Spleen (tissue), 11 donors: ENCODE measurements around the gene PLA2G2D. TPM values are rescaled to one million over a fixed set of nuclear protein-coding genes. Genes with fewer than 3 reads are reported as not detected.

Source experiments
- DNase-seq: peaks from one replicate; pipeline ENCODE4 v3.0.0-alpha.2; 2020
- H3K27ac ChIP-seq, 8 donors: fragments of 200-600 bp; sonication (generic) in 7 of 8; 1 replicate in 4 of 8; 2 replicates in 4 of 8; pipeline versions ENCODE4 v1.5.0 to v1.8.0; 2016 to 2021; ENCODE audit warnings: inconsistent platforms in 4 of 8, mild to moderate bottlenecking in 4 of 8, moderate library complexity in 1 of 8
- H3K27me3 ChIP-seq, 7 donors: fragments of 200-600 bp; sonication (generic) in 6 of 7; replicated peaks in 1 of 7; 1 replicate in 4 of 7; 2 replicates in 3 of 7; pipeline versions ENCODE4 v1.5.0 to v1.8.0; 2016 to 2021; ENCODE audit warnings: inconsistent platforms in 3 of 7, mild to moderate bottlenecking in 1 of 7
- H3K36me3 ChIP-seq, 6 donors: fragments of 200-600 bp; sonication (generic) in 5 of 6; 1 replicate in 4 of 6; 2 replicates in 2 of 6; pipeline versions ENCODE4 v1.5.0 to v1.8.0; 2016 to 2021; ENCODE audit warnings: inconsistent platforms in 2 of 6
- H3K4me1 ChIP-seq, 6 donors: fragments of 200-600 bp; sonication (generic) in 5 of 6; 1 replicate in 3 of 6; 2 replicates in 3 of 6; pipeline versions ENCODE4 v1.5.0 to v1.8.0; 2016 to 2021; ENCODE audit warnings: inconsistent platforms in 3 of 6
- H3K4me3 ChIP-seq, 8 donors: fragments of 200-600 bp; sonication (generic) in 7 of 8; 1 replicate in 4 of 8; 2 replicates in 4 of 8; pipeline versions ENCODE4 v1.5.0 to v1.8.0; 2016 to 2021; ENCODE audit warnings: inconsistent platforms in 4 of 8, mild to moderate bottlenecking in 4 of 8, moderate library complexity in 2 of 8
- H3K9me3 ChIP-seq, 8 donors: fragments of 200-600 bp; sonication (generic) in 7 of 8; 1 replicate in 4 of 8; 2 replicates in 4 of 8; pipeline versions ENCODE4 v1.5.0 to v1.8.0; 2016 to 2021; ENCODE audit warnings: inconsistent platforms in 4 of 8
- CTCF ChIP-seq, 11 experiments: fragments of 200-600 bp in 7 of 11; fragments of 450-650 bp in 4 of 11; sonication (generic) in 4 of 11; IDR thresholded peaks in 8 of 11; conservative IDR thresholded peaks in 3 of 11; 1 replicate in 7 of 11; 2 replicates in 4 of 11; pipeline versions ENCODE4 v1.4.0 to v1.8.0; 2016 to 2021; ENCODE audit warnings: antibody characterized with exemption in 11 of 11, inconsistent platforms in 4 of 11, mild to moderate bottlenecking in 1 of 11
- POLR2A ChIP-seq, 3 donors: fragments of 450-650 bp; IDR thresholded peaks; one replicate each; pipeline ENCODE4 v1.5.1; 2017; ENCODE audit warnings: antibody characterized with exemption in 3 of 3, mild to moderate bottlenecking in 1 of 3
- POLR2AphosphoS5 ChIP-seq, 3 donors: sonication (generic); formaldehyde crosslinking; IDR thresholded peaks; one replicate each; pipeline ENCODE4 v1.5.1; 2017; ENCODE audit warnings: antibody characterized with exemption in 3 of 3
- WGBS, 5 donors: extraction: QIAGEN DNeasy Blood & Tissue Kit in 3 of 5; methylation state at CpG; one replicate each; pipeline versions ENCODE4 v1.1.5 to v1.1.7; 2013 to 2018; 5-methylcytosine and 5-hydroxymethylcytosine counted together
- intact Hi-C: fragments of 100-400 bp; cut with DNase I; formaldehyde crosslinking; loops from one replicate; pipeline ENCODE4 v1.15.0; 2023; ENCODE audit warnings: low total_unique reads
- polyA plus RNA-seq, 3 donors: library from polyadenylated mRNA; stranded (reverse); fragments of 200-250 nt; gene quantifications; one replicate each; pipeline ENCODE4 v1.2.1, GENCODE V29; 2013
- total RNA-seq, 7 donors: library from RNA; depleted of rRNA in 3 of 7; stranded (reverse); fragments of >200 nt in 3 of 7; fragmentation: NEBNext Ultra II Directional in 4 of 7; extraction: Animal tissue kit (Norgen Biotek cat#: 25700) in 4 of 7; gene quantifications; one replicate each; pipeline versions ENCODE4 v1.1.0 to v1.2.1, GENCODE V29; 2016 to 2021
- donor health status: healthy with polysubstance abuse.
- donor health status: DM: no; HTN: no; CAD: no; lungs with moderate emphysema.
- donor health status: DM: no; HTN: no; CAD: no.
- donor health status: Bipolar disorder and iron deficiency.
- donor health status: healthy.
- donor health status: DM: no; HTN: no; CAD: no.
- donor health status: DM: yes; HTN: yes; CAD: no.

Gene PLA2G2D
- total and polyA plus RNA-seq, 10 donors = 0.92 to 28.7 (median 7.3) TPM

DNA sequence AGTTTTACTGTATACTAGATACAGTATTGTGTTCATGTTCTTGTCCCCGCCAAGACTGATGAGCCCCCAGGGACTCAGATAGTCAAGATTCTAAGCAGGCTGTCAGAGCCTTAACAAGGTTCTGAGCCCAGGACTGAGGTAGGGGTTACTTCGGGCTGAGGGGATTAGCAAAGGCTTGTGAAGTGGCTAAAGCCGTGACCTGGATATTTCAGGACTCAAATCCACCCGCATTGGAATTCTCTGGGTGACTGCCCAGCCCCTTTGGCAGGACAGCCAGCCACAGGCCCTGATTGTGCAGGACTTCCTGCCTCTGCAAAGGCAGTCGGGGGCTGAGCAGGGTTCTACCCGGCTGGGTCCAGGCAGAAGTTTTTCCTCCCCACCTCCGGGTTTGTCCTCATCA is 49.5 kb downstream of the PLA2G2D start, which contains the start of gene PLA2G5:
Gene PLA2G5 (plus strand): TSS at position 321 of the 400 bp plus-strand sequence. CDS start 14,637 bp downstream, outside the sequence.
- Histone ChIP-seq H3K9me3 (no peaks in the 10 kb centered on the region), H3K27ac (peak within 1 kb of the TSS in 4 of 8 donors; percentile 4 to 28 (median 20)), H3K27me3 (no peaks in the 10 kb centered on the region), H3K4me1 (peaks cover 0 to 32% (median 16%) of the 10 kb centered on the region in 6 donors), H3K36me3 (no peaks in the 10 kb centered on the region), H3K4me3 (no peak within 1 kb of the TSS)
- no peak for DNase-seq
- 45 to 55% (median 49%) methylated on average over 6 to 7 of the region's 7 CpGs for WGBS, 5 donors
- intact Hi-C loops = no loop called here
- TF ChIP-seq POLR2A (IDR thresholded peaks at IDR 0.05) (no peak), CTCF (IDR thresholded peaks at IDR 0.05 in 8 of 11, conservative IDR thresholded peaks at IDR 0.05 in 3 of 11) (no peak)

DNA sequence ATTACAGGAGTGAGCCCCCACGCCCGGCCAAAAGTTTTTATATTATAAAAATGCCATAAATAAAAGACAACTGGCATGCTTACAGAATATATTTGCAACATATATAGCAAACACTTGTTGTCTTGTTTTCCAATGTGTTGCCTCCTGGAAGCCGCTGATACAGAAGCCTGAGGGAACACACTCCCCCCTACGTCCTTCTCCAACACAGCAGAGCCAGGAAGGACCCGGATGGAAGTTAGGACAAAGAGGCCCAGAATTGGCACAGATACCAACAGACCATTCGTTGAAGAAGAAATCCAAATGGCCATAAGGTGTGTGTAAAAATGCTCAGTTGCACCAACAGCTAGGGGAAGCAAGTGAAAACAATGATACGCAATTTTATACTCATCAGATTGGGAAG is 50.6 kb downstream of the PLA2G2D start:
- no peak for DNase-seq
- TF ChIP-seq POLR2A (IDR thresholded peaks at IDR 0.05) = no peak
- no peak for TF ChIP-seq POLR2AphosphoS5 (IDR thresholded peaks at IDR 0.05)
- TF ChIP-seq CTCF (IDR thresholded peaks at IDR 0.05 in 8 of 11, conservative IDR thresholded peaks at IDR 0.05 in 3 of 11) = no peak
- Histone ChIP-seq H3K27ac (no peak overlapping the region), H3K4me3 (no peak overlapping the region), H3K9me3 (no peaks in the 10 kb centered on the region), H3K36me3 (no peaks in the 10 kb centered on the region), H3K27me3 (no peaks in the 10 kb centered on the region), H3K4me1 (peaks cover 0 to 26% (median 14%) of the 10 kb centered on the region in 6 donors)
- intact Hi-C loops = no loop called here
- 77 to 91% (median 90%) methylated on average over 7 of the region's 7 CpGs for WGBS, 5 donors

DNA sequence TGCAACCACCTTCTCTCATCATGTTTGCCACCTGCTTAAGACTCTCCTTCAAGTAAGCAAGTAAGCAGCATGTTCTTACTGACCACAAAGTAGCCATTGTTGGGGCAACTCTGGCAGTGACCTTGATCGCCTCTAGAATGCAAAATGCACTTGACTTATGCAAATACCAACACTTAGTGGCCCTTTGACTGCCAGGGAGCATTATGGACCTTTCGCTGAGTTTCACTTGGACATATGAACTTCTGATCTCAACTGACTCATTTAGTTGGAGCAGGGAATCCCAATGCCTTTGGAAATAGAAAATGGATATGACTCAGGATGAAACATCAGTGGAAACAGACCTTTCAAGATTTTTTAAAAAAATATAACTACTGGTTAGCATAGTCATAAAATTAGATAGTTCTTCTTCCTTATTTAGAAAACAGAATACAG is 55.5 kb downstream of the PLA2G2D start:
- Histone ChIP-seq H3K9me3 (no peaks in the 10 kb centered on the region), H3K4me3 (no peak overlapping the region), H3K27ac (no peak overlapping the region), H3K27me3 (no peaks in the 10 kb centered on the region), H3K4me1 (peaks cover 9 to 31% (median 22%) of the 10 kb centered on the region in 6 donors), H3K36me3 (no peaks in the 10 kb centered on the region)
- WGBS, 5 donors = 81 to 91% (median 86%) methylated on average over 2 of the region's 2 CpGs
- no peak for DNase-seq
- TF ChIP-seq CTCF (IDR thresholded peaks at IDR 0.05 in 8 of 11, conservative IDR thresholded peaks at IDR 0.05 in 3 of 11) (no peak), POLR2A (IDR thresholded peaks at IDR 0.05) (no peak), POLR2AphosphoS5 (IDR thresholded peaks at IDR 0.05) (no peak)
- intact Hi-C loops = no loop called here

Other genes starting within 250 kb of the PLA2G2D start
- gene OTUD3, start 237.1 kb downstream of the PLA2G2D start, total RNA-seq = 10 to 100 TPM in 3 of 7 donors, 1 to 10 TPM in 4; 5.1 to 14.0 (median 8.4) TPM
- gene OTUD3, start 237.1 kb downstream of the PLA2G2D start, polyA plus RNA-seq = 1 to 10 TPM; 1.5 to 2.8 (median 2.8) TPM
- not detected for gene PLA2G2E, start 195.9 kb downstream of the PLA2G2D start, total RNA-seq
- not detected for gene PLA2G2E, start 195.9 kb downstream of the PLA2G2D start, polyA plus RNA-seq
- gene PLA2G2A, start 139.9 kb downstream of the PLA2G2D start, total RNA-seq = 1 to 10 TPM in 2 of 7 donors, not detected in 5; 1.6 to 1.9 TPM
- 10 to 100 TPM in 1 of 3 donors, 1 to 10 TPM in 1, under 1 TPM in 1; 0.26 to 17.8 (median 4.3) TPM for gene PLA2G2A, start 139.9 kb downstream of the PLA2G2D start, polyA plus RNA-seq
- gene PLA2G5, start 49.3 kb downstream of the PLA2G2D start, total RNA-seq = 1 to 10 TPM in 2 of 7 donors, under 1 TPM in 2, not detected in 3; 0.34 to 1.1 (median 0.89) TPM
- gene PLA2G5, start 49.3 kb downstream of the PLA2G2D start, polyA plus RNA-seq = 1 to 10 TPM in 1 of 3 donors, under 1 TPM in 2; 0.83 to 2.0 (median 0.89) TPM
- not detected for gene PLA2G2F, start 19.8 kb upstream of the PLA2G2D start, total RNA-seq
- gene PLA2G2F, start 19.8 kb upstream of the PLA2G2D start, polyA plus RNA-seq = not detected
- gene UBXN10, start 66.6 kb upstream of the PLA2G2D start, total RNA-seq = under 1 TPM; 0.15 to 0.26 (median 0.19) TPM
- under 1 TPM; 0.07 to 0.18 (median 0.10) TPM for gene UBXN10, start 66.6 kb upstream of the PLA2G2D start, polyA plus RNA-seq
- under 1 TPM in 1 of 7 donors, not detected in 6; 0.17 TPM for gene PLA2G2C, start 67.0 kb upstream of the PLA2G2D start, total RNA-seq
- not detected for gene PLA2G2C, start 67.0 kb upstream of the PLA2G2D start, polyA plus RNA-seq
- under 1 TPM in 1 of 7 donors, not detected in 6; 0.28 TPM for gene VWA5B1, start 171.3 kb upstream of the PLA2G2D start, total RNA-seq
- gene VWA5B1, start 171.3 kb upstream of the PLA2G2D start, polyA plus RNA-seq = not detected